B cell (primary cell): ENCODE measurements around the gene ATP11C.

Experiments used
- CTCF ChIP-seq: fragments of 200-600 bp; IDR thresholded peaks from one replicate; pipeline ENCODE4 v1.8.0; 2022; ENCODE audit warnings: antibody characterized with exemption, mild to moderate bottlenecking
- EZH2 ChIP-seq: IDR thresholded peaks from 2 replicates; pipeline ENCODE4 v1.6.1; 2012; ENCODE audit warnings: borderline replicate concordance, low read depth, mild to moderate bottlenecking, moderate library complexity, low read length; ENCODE audit not compliant: insufficient read depth, poor library complexity, severe bottlenecking

DNA sequence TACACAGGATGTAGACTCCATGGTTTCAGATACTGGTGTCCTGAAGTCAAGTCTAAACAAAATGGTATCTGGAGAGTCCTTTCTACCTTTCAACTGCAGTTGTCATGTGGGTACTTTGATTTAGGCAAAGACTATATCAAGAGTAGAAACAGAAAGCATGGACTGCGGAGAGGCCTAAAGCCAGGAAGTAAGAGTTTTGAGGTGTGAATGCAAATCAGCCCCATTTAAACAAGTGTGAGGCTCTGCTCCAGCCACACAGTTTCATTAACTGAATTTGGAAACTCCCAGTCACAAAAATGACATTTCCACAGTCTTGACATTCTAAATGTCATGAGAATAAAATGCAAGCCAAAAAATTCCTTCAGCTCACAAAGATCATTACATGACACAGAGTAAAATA is 137.7 kb downstream of the ATP11C start:
- TF ChIP-seq CTCF (no peak), EZH2 (no peak)
